Activated T-cell treated with anti-CD3 and anti-CD28 coated beads, Interleukin-2, amount 50 U/mL, for 24 hours (primary cell): Measurements from ENCODE around the gene LRMDA.

ENCODE experiments used
- DNase-seq: peaks from one replicate; pipeline ENCODE4 v3.0.0-alpha.2; 2020
- H3K27ac Mint-ChIP-seq: 2 replicates; pipeline ENCODE4 v1.8.0; 2020; ENCODE audit warnings: mild to moderate bottlenecking, mixed read lengths
- H3K27me3 Mint-ChIP-seq: 2 replicates; pipeline ENCODE4 v1.8.0; 2020; ENCODE audit warnings: mixed read lengths
- H3K36me3 Mint-ChIP-seq: 2 replicates; pipeline ENCODE4 v1.8.0; 2020; ENCODE audit warnings: low read depth, mixed read lengths
- H3K4me1 Mint-ChIP-seq: 2 replicates; pipeline ENCODE4 v1.8.0; 2020; ENCODE audit warnings: low read depth, mixed read lengths
- H3K4me3 Mint-ChIP-seq: 2 replicates; pipeline ENCODE4 v1.8.0; 2020; ENCODE audit warnings: mild to moderate bottlenecking, moderate library complexity, mixed read lengths
- H3K9me3 Mint-ChIP-seq: 2 replicates; pipeline ENCODE4 v1.8.0; 2020; ENCODE audit warnings: mixed read lengths

The LRMDA gene

DNA sequence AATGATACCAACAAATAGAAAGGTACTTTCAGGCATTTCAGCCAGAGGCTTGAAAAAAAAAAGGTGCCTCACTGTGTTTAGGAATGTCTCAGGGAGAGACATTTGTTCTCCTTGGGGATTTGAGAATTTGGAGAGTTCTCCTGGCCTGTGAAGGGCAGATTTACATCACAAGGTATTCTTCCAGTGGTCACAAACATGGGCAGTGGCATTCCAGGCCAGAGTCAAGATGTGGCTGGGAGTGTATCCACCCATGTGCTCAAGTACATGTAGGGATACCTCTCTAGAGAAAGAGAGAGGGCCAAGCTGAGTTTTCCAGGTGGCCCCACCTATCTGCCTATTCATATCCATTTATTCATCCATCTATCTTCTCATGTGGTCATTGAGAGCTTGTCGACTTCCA lies 253.8 kb downstream of the LRMDA start:
- Mint-ChIP-seq H3K4me1 (no peaks in the 10 kb centered on the region), H3K27me3 (peaks cover 7% of the 10 kb centered on the region), H3K36me3 (no peaks in the 10 kb centered on the region), H3K9me3 (peaks cover 2% of the 10 kb centered on the region), H3K27ac (no peak overlapping the region), H3K4me3 (no peak overlapping the region)
- DNase-seq: no peak

DNA sequence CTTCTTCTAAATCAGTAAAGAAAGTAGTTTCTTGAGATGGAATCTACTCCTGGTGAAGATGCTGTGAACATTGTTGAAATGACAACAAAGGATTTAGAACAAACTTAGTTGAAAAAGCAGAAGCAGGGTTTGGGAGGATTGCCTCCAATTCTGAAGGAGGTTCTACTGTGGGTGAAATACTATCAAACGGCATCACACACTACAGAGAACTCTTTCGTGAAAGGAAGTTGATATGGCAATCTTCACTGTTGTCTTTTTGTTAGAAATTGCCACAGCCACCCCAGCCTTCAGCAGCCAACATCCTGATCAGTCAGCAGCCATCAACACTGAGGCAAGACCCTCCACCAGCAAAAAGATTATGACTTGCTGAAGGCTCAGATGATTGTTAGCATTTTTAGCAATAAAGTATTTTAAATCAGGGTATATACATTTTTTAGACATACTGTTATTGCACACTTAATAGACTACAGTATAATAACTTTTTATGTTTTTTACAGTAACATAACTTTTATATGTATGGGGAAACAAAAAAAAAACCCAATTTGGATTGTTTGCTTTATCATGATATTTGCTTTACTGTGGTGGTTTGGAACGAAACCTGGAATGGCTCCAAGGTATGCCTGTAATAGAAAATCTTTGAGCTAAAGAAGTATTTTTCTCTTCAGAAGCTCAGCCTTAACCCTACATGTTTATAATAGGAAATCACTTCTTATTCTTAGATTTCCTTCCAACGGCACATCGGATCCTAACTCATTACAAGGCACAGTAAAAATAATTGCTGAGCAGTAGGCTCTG lies 257.3 kb downstream of the LRMDA start:
- DNase-seq: no peak
- H3K27ac Mint-ChIP-seq: no peak overlapping the region
- no peaks in the 10 kb centered on the region for H3K36me3 Mint-ChIP-seq
- H3K4me3 Mint-ChIP-seq: no peak overlapping the region
- H3K9me3 Mint-ChIP-seq: peaks cover 2% of the 10 kb centered on the region
- peaks cover 15% of the 10 kb centered on the region for H3K27me3 Mint-ChIP-seq
- H3K4me1 Mint-ChIP-seq: no peaks in the 10 kb centered on the region

DNA sequence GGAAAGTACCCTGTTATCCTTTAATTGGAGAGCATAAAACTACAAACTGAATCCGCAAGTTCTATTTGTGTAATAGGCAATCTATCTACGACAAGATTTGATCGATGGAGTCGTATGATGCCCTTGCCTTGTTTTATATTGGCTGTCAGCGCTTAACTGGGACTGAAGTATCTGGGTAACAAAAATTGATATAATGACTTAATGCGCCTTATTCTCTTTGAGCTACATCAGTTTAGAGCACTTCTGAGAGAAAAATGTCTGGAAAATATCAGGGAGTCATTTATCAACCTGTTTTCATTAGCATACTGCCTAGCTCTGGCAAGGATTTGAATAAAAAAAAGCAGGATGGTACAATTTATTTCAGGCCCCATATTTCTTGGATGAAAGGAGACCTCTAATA lies 262.1 kb downstream of the LRMDA start:
- H3K9me3 Mint-ChIP-seq: no peaks in the 10 kb centered on the region
- H3K27ac Mint-ChIP-seq: no peak overlapping the region
- H3K36me3 Mint-ChIP-seq: no peaks in the 10 kb centered on the region
- no peaks in the 10 kb centered on the region for H3K4me1 Mint-ChIP-seq
- no peak overlapping the region for H3K4me3 Mint-ChIP-seq
- DNase-seq: no peak
- H3K27me3 Mint-ChIP-seq: peaks cover 23% of the 10 kb centered on the region

DNA sequence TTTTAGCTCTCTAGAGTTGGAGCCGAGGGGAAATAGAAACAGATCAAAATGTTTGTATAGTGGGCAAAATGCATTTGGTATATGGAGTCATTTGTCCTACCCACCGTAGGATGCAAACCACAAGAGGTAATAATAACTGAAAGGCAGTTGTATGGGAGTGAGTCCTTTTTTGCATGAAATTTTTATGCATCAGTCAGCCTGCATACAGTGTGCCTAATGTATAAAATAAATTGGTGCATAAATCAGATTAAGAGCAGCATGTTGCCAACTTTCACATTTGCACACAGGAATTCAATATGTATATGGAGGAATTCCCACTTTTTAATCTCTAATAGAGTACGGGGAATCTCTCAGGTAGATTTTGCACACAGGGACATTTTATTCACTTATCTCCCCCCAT lies 262.8 kb downstream of the LRMDA start:
- no peak for DNase-seq
- Mint-ChIP-seq H3K9me3 (no peaks in the 10 kb centered on the region), H3K4me1 (no peaks in the 10 kb centered on the region), H3K27ac (no peak overlapping the region), H3K4me3 (no peak overlapping the region), H3K36me3 (no peaks in the 10 kb centered on the region), H3K27me3 (peaks cover 23% of the 10 kb centered on the region)

DNA sequence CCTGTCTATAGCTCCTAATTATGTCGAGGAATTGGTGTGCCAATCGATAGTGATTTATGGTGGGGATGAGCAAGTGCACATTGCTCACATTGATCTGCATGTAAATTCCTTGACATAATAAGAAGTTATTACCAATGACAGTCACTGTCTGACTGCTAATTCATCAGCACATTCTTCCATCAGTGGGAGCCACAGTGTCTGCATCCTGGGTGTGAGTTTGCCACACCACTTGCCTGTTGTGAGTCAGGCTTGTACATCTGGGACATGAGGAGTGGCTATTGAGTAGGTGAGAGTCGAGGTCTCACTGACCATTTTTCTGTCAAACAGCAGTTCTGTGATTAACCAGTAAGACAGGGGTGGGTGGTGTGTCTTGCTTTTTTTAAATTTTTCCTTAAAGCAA lies 263.4 kb downstream of the LRMDA start:
- Mint-ChIP-seq H3K27ac (no peak overlapping the region), H3K9me3 (no peaks in the 10 kb centered on the region), H3K4me3 (no peak overlapping the region), H3K4me1 (no peaks in the 10 kb centered on the region), H3K36me3 (no peaks in the 10 kb centered on the region), H3K27me3 (peaks cover 27% of the 10 kb centered on the region)
- no peak for DNase-seq

DNA sequence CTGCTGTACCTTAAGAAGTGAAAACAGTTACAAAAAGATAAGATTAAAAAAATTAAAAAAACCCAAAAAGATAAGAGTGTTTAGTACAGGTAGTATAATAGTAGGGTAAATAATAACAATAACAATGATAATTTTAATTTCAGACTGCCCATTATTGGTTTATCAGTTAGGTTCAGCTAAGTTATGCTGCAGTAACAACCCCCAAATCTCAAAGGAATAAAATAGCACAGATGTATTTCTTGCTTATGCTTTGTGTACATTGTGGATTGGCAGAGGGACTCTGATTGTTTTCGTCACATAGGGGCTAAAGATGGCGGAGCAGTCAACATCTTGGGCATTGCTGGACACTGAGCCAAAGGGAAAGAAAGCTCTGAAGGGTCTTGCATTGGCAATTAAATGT lies 264.6 kb downstream of the LRMDA start:
- H3K9me3 Mint-ChIP-seq: no peaks in the 10 kb centered on the region
- no peak overlapping the region for H3K27ac Mint-ChIP-seq
- peaks cover 27% of the 10 kb centered on the region for H3K27me3 Mint-ChIP-seq
- H3K4me3 Mint-ChIP-seq: no peak overlapping the region
- no peak for DNase-seq
- no peaks in the 10 kb centered on the region for H3K4me1 Mint-ChIP-seq
- H3K36me3 Mint-ChIP-seq: no peaks in the 10 kb centered on the region

DNA sequence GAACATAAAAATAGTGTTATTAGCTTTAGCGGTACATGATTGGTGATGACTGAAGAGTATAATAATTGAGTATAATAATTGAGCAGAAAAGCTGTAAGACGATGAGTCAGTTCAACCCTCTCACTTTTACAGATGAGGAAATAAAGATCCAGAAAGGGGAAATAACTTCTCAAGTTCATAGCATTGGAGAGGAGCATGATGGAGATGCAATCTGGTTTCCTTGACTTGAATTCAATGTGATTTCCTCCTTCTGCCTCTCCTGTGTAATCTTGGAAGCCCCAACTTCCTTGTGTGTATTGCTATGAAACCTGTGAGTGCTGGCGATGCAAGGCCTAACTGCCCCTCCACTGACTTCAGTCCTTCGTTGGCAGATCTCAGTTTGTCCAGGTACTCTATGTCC lies 265.1 kb downstream of the LRMDA start:
- H3K27ac Mint-ChIP-seq: no peak overlapping the region
- no peaks in the 10 kb centered on the region for H3K4me1 Mint-ChIP-seq
- DNase-seq: no peak
- H3K9me3 Mint-ChIP-seq: no peaks in the 10 kb centered on the region
- H3K4me3 Mint-ChIP-seq: no peak overlapping the region
- H3K27me3 Mint-ChIP-seq: peaks cover 27% of the 10 kb centered on the region
- no peaks in the 10 kb centered on the region for H3K36me3 Mint-ChIP-seq

DNA sequence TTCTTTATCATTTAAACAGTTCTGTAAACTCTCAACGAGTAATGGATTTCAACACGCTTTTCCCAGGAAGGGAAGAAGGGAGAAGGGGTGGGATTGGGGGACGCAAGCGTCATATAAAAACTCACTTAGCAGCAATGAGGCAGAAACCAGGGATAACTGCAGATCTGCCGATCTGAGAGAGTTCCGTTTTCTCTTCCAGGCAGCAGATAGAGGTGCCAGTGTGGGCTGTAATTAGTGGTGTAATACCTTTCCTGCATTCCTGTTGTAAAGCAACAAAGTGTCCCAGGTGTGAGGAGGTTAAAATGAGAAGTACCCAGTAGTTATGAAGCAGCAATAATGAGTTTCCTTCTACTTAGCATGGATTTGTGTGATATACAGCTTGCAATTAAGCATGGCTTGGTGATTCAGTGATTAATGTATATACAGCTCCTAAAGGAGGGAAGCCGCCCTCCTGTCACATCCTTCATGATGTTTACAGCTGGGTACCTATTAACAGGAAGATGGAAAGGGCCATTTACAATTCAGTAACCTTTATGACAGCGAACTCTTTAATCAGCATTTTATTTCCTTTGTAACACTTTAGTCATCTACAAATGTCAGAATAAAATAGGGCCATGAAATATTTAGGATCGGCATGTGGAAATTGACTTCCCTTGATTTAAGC lies 271.9 kb downstream of the LRMDA start:
- no peaks in the 10 kb centered on the region for H3K4me1 Mint-ChIP-seq
- no peak for DNase-seq
- no peaks in the 10 kb centered on the region for H3K36me3 Mint-ChIP-seq
- H3K27me3 Mint-ChIP-seq: peaks cover 13% of the 10 kb centered on the region
- H3K4me3 Mint-ChIP-seq: no peak overlapping the region
- H3K9me3 Mint-ChIP-seq: no peaks in the 10 kb centered on the region
- H3K27ac Mint-ChIP-seq: no peak overlapping the region

DNA sequence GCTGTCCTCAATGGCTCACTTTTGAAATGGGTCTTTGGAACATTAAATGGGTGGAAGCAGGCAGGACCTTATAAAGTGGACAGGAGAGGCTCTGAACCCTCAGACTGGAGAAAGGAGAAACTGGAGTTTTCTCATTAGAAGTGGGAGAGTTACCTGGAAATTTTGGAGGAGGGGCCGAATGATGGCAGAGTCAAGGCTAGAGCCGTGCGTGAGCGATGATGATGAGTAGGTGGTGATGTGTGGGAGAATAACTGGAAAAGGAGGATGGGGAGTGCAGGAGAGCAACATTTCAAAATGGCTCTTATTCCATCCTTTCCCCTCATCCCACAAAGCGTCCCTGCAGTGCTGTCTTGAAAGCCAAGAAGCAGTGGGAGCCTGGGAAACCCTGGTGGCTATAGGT lies 274.0 kb downstream of the LRMDA start:
- H3K27ac Mint-ChIP-seq: no peak overlapping the region
- no peaks in the 10 kb centered on the region for H3K36me3 Mint-ChIP-seq
- H3K4me3 Mint-ChIP-seq: no peak overlapping the region
- H3K27me3 Mint-ChIP-seq: peaks cover 17% of the 10 kb centered on the region
- no peak for DNase-seq
- no peaks in the 10 kb centered on the region for H3K9me3 Mint-ChIP-seq
- H3K4me1 Mint-ChIP-seq: no peaks in the 10 kb centered on the region

DNA sequence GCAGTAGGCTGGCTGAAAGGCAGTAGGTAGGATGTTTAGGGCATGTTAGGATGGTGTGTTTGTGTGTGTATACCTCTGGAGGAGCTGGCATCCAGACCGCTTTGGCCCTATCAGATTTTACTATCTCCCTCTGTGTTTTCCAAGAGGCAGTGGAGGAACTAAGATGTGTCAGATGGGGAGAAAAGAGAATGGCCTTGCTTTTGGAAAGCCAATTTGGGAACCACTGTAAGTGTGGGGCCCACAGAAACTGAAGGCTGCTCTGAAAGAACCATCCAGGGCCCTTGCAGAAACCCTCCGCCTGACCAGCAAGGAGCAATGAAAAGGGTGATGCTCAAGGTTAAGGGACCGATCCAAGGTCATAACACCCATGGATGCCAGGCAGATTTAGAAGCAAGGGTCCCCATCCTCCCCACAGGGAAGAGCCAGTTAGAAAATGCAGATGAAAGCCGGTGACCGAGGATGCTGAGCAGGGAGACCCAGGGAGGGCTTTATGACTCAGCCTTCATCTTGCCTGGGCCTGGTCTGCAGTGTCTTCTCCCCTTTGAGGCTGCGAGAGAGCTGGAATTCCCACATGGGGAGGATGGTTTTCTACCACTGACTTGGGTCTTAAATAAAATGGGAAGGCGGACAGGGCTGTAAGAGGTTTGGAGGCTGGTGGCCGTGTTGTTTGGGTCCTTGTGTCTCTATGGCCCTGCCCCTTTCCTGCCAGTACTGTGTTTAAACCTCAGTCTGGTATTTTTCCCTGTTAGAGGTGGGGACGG lies 275.8 kb downstream of the LRMDA start:
- no peaks in the 10 kb centered on the region for H3K36me3 Mint-ChIP-seq
- no peaks in the 10 kb centered on the region for H3K9me3 Mint-ChIP-seq
- no peaks in the 10 kb centered on the region for H3K4me1 Mint-ChIP-seq
- no peak overlapping the region for H3K4me3 Mint-ChIP-seq
- H3K27ac Mint-ChIP-seq: no peak overlapping the region
- no peak for DNase-seq
- peaks cover 28% of the 10 kb centered on the region for H3K27me3 Mint-ChIP-seq

DNA sequence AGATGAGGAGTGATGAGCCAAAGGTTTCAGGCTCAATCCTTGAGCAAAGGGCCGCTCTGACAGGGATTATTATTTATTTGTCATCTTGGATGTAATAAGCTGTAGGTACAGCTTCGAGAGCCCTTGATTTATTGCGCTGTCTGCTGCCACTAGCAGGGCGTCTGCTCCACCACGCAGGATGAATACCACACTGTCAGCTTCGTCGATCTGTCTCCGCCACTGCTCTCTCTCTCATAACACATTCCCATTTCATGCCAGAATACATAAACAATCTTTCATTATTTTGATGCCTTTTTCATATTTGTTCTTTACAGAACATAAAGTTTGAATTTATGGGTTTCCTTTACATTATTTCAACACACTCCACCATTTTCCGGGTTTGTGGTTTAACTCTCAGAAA lies 276.6 kb downstream of the LRMDA start:
- no peaks in the 10 kb centered on the region for H3K36me3 Mint-ChIP-seq
- H3K4me3 Mint-ChIP-seq: no peak overlapping the region
- no peak overlapping the region for H3K27ac Mint-ChIP-seq
- H3K27me3 Mint-ChIP-seq: peaks cover 34% of the 10 kb centered on the region
- no peak for DNase-seq
- H3K9me3 Mint-ChIP-seq: no peaks in the 10 kb centered on the region
- H3K4me1 Mint-ChIP-seq: no peaks in the 10 kb centered on the region

DNA sequence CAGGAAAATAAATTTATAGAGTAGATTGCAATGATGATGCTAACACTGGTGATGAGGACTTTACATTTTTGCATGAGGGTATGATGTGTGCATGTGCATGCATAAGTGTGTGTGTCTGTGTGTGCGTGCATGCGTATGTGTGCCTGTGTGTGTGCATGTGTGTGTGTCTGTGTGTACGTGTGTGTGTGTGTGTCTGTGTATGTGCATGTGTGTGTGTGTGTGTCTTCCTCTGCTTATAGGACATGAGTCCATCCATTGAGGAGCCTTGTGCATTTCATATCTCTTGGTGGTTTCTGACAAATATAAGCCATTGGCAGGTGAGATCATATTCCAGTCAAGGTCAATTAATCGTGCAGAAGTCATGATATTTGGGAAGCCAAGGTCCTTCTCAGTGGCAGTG lies 277.8 kb downstream of the LRMDA start:
- Mint-ChIP-seq H3K9me3 (no peaks in the 10 kb centered on the region), H3K4me3 (no peak overlapping the region), H3K4me1 (no peaks in the 10 kb centered on the region), H3K27ac (no peak overlapping the region), H3K27me3 (peaks cover 42% of the 10 kb centered on the region), H3K36me3 (no peaks in the 10 kb centered on the region)
- no peak for DNase-seq

DNA sequence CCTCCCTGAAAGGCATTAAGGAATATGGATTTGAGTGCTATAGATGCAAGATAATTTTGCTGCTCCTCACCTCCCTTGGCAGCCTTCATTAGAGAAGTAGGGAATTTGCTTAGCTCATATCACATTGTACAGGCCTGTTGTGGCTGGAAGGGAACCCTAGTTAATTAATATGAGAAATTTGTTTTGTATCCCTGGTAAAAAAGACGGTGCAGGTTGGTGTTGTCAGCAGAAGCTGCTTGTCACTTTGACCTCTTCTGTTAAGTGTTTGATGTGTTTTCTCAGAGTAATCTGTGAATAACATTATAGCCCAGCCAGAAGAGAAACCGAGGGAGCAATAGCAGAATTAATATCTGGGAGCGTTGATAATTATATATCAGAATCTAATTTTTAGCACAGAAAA lies 278.4 kb downstream of the LRMDA start:
- no peak for DNase-seq
- H3K9me3 Mint-ChIP-seq: no peaks in the 10 kb centered on the region
- no peak overlapping the region for H3K27ac Mint-ChIP-seq
- H3K4me1 Mint-ChIP-seq: no peaks in the 10 kb centered on the region
- peaks cover 43% of the 10 kb centered on the region for H3K27me3 Mint-ChIP-seq
- H3K4me3 Mint-ChIP-seq: no peak overlapping the region
- no peaks in the 10 kb centered on the region for H3K36me3 Mint-ChIP-seq

DNA sequence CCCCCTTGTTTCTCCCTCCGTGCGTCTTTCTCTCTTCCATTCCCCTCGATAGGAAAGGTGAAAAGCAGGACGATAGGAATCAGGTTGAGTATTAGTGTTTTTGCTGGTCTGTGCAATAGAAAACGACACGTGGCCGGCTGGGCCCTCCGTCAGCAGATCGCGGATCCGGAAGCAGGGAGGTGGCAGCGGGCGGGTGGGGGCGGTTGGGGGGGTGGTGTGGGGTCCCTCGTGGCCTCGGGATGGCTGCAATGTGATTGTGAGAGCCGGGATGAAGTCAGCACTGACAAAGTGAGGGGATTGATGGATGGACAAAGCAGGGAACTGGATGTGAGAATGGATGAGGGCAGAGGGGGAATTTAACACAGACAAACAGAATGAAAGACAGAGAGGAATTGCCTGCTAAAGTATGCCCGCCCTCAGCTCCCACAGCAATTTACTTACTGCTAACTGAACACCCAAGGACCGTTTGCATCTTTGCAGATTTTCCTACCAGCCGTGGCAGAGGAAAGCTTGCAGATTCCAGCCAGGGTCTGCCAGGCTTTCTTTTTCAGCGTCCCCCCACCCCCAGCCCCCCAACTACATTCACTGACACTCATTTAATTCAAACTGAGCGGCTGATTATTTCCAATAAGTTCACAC lies 280.9 kb downstream of the LRMDA start:
- H3K4me1 Mint-ChIP-seq: no peaks in the 10 kb centered on the region
- H3K27me3 Mint-ChIP-seq: peaks cover 50% of the 10 kb centered on the region
- no peak overlapping the region for H3K4me3 Mint-ChIP-seq
- no peak for DNase-seq
- no peak overlapping the region for H3K27ac Mint-ChIP-seq
- no peaks in the 10 kb centered on the region for H3K36me3 Mint-ChIP-seq
- H3K9me3 Mint-ChIP-seq: no peaks in the 10 kb centered on the region
